Liver (tissue), 9 donors: ENCODE results near the gene CRAT. TPM values are rescaled to one million over a fixed set of nuclear protein-coding genes. Genes with fewer than 3 reads are reported as not detected.

Experiments used
- DNase-seq: peaks from one replicate; pipeline ENCODE4 v3.0.0-alpha.2; 2017; ENCODE audit warnings: low spot score
- H3K27ac ChIP-seq, 2 donors: one replicate each; pipeline ENCODE4 v1.7.0; 2013; ENCODE audit warnings: inconsistent platforms in 2 of 2, low read length in 2 of 2, control low read depth in 1 of 2, low read depth in 1 of 2, mild to moderate bottlenecking in 1 of 2
- H3K27me3 ChIP-seq, 4 donors: one replicate each; pipeline versions ENCODE4 v1.6.1 to v1.7.0; 2013; ENCODE audit warnings: low read length in 3 of 4, inconsistent platforms in 1 of 4, mild to moderate bottlenecking in 1 of 4, moderate library complexity in 1 of 4; ENCODE audit not compliant: control insufficient read depth in 4 of 4, insufficient read depth in 4 of 4
- H3K36me3 ChIP-seq, 4 donors: one replicate each; pipeline versions ENCODE4 v1.6.1 to v1.7.0; 2013; ENCODE audit warnings: low read length in 3 of 4, mild to moderate bottlenecking in 3 of 4, low read depth in 1 of 4, moderate library complexity in 1 of 4; ENCODE audit not compliant: control insufficient read depth in 4 of 4, insufficient read depth in 3 of 4
- H3K4me1 ChIP-seq, 4 donors: one replicate each; pipeline versions ENCODE4 v1.6.1 to v1.7.0; 2013; ENCODE audit warnings: low read length in 3 of 4, mild to moderate bottlenecking in 3 of 4, moderate library complexity in 1 of 4; ENCODE audit not compliant: control insufficient read depth in 4 of 4, insufficient read depth in 4 of 4
- H3K4me3 ChIP-seq, 3 donors: one replicate each; pipeline versions ENCODE4 v1.6.1 to v1.7.0; 2013; ENCODE audit warnings: low read length in 3 of 3, control low read depth in 1 of 3, low read depth in 1 of 3, mild to moderate bottlenecking in 1 of 3
- H3K9ac ChIP-seq, 2 donors: one replicate each; pipeline ENCODE4 v1.7.0; 2013; ENCODE audit warnings: low read length in 2 of 2, mild to moderate bottlenecking in 2 of 2, moderate library complexity in 2 of 2, control low read depth in 1 of 2, low read depth in 1 of 2
- H3K9me3 ChIP-seq, 4 donors: one replicate each; pipeline versions ENCODE4 v1.6.1 to v1.7.0; 2013; ENCODE audit warnings: low read length in 3 of 4; ENCODE audit not compliant: control insufficient read depth in 4 of 4
- ATF3 ChIP-seq: IDR thresholded peaks from 2 replicates; pipeline ENCODE4 v1.6.1; 2016; ENCODE audit warnings: antibody characterized with exemption
- CTCF ChIP-seq: fragments of 150-350 bp; IDR thresholded peaks from 2 replicates; pipeline ENCODE4 v1.5.1; 2017; ENCODE audit warnings: improper control_type of control experiment, low read depth, low read length; ENCODE audit not compliant: missing input control
- EGR1 ChIP-seq, 2 donors: IDR thresholded peaks; 2 replicates each; pipeline ENCODE4 v1.6.1; 2016 to 2018; ENCODE audit warnings: antibody characterized with exemption in 2 of 2, low read depth in 2 of 2
- FOXA1 ChIP-seq: IDR thresholded peaks from 2 replicates; pipeline ENCODE4 v1.6.1; 2016; ENCODE audit warnings: antibody characterized with exemption
- FOXA2 ChIP-seq: IDR thresholded peaks from 2 replicates; pipeline ENCODE4 v1.6.1; 2016; ENCODE audit warnings: antibody characterized with exemption
- GABPA ChIP-seq, 2 donors: IDR thresholded peaks in 1 of 2; conservative IDR thresholded peaks in 1 of 2; 2 replicates each; pipeline ENCODE4 v1.6.1; 2016; ENCODE audit warnings: antibody characterized with exemption in 2 of 2, mild to moderate bottlenecking in 1 of 2, moderate library complexity in 1 of 2
- HNF4A ChIP-seq, 2 donors: conservative IDR thresholded peaks; 2 replicates each; pipeline ENCODE4 v1.6.1; 2016; ENCODE audit warnings: antibody characterized with exemption in 2 of 2, mild to moderate bottlenecking in 2 of 2
- HNF4G ChIP-seq: IDR thresholded peaks from 2 replicates; pipeline ENCODE4 v1.6.1; 2016; ENCODE audit warnings: antibody characterized with exemption
- JUND ChIP-seq, 2 donors: IDR thresholded peaks; 2 replicates each; pipeline ENCODE4 v1.6.1; 2016; ENCODE audit warnings: antibody characterized with exemption in 2 of 2
- MAX ChIP-seq: IDR thresholded peaks from 2 replicates; pipeline ENCODE4 v1.6.1; 2016; ENCODE audit warnings: antibody characterized with exemption
- NR2F2 ChIP-seq: IDR thresholded peaks from 2 replicates; pipeline ENCODE4 v1.6.1; 2016; ENCODE audit warnings: antibody characterized with exemption
- RAD21 ChIP-seq, 2 donors: IDR thresholded peaks; 2 replicates each; pipeline ENCODE4 v1.6.1; 2016; ENCODE audit warnings: antibody characterized with exemption in 2 of 2, mild to moderate bottlenecking in 2 of 2
- REST ChIP-seq: IDR thresholded peaks from 2 replicates; pipeline ENCODE4 v1.6.1; 2016; ENCODE audit warnings: antibody characterized with exemption, mild to moderate bottlenecking
- SP1 ChIP-seq: IDR thresholded peaks from 2 replicates; pipeline ENCODE4 v1.6.1; 2018; ENCODE audit warnings: antibody characterized with exemption, mild to moderate bottlenecking
- TAF1 ChIP-seq: conservative IDR thresholded peaks from 2 replicates; pipeline ENCODE4 v1.6.1; 2016; ENCODE audit warnings: antibody characterized with exemption, mild to moderate bottlenecking
- YY1 ChIP-seq: IDR thresholded peaks from 2 replicates; pipeline ENCODE4 v1.6.1; 2016; ENCODE audit warnings: antibody characterized with exemption, mild to moderate bottlenecking
- ZBTB33 ChIP-seq: IDR thresholded peaks from 2 replicates; pipeline ENCODE4 v1.6.1; 2016; ENCODE audit warnings: antibody characterized with exemption
- WGBS: extraction: QIAGEN DNeasy Blood & Tissue Kit; methylation state at CpG from one replicate; pipeline ENCODE4 v1.1.7; 2013; 5-methylcytosine and 5-hydroxymethylcytosine counted together
- polyA plus RNA-seq, 2 donors: library from polyadenylated mRNA; stranded (reverse) in 1 of 2; unstranded in 1 of 2; fragments of 200-250 nt in 1 of 2; fragments of >200 nt in 1 of 2; fragmentation: Nextera tagmentation in 1 of 2; extraction: Ambion mirVana in 1 of 2; gene quantifications; one replicate each; pipeline versions ENCODE4 v1.2.1 to v1.2.3, GENCODE V29; 2013 to 2015
- total RNA-seq, 2 donors: library from RNA; depleted of rRNA; stranded (reverse); fragments of >200 nt; gene quantifications; one replicate each; pipeline ENCODE4 v1.2.3, GENCODE V29; 2014
- donor health status: healthy.
- donor health status: healthy.
- donor health status: healthy.
- donor health status: healthy.
- donor health status: healthy.

The CRAT gene
- total and polyA plus RNA-seq, 4 donors: 33.8 to 121 (median 89.1) TPM

GRCh38 chr9:129059796-129060785, 50.5 kb downstream of the CRAT start:
- peaks cover 0 to 18% (median 6%) of the 10 kb centered on the region in 4 donors for H3K36me3 ChIP-seq
- H3K27ac ChIP-seq: peak overlapping the region in 1 of 2 donors; percentile 13
- DNase-seq: peak; percentile 34
- WGBS: 91% methylated on average over 37 of the region's 37 CpGs
- H3K4me3 ChIP-seq: no peak overlapping the region
- no peaks in the 10 kb centered on the region for H3K27me3 ChIP-seq
- TF ChIP-seq ZBTB33: no peak
- TF ChIP-seq NR2F2: no peak
- TF ChIP-seq TAF1: no peak
- TF ChIP-seq RAD21 (IDR thresholded peaks at IDR 0.05): no peak
- TF ChIP-seq MAX: no peak
- no peak for TF ChIP-seq FOXA1
- no peak for TF ChIP-seq SP1
- no peak for TF ChIP-seq FOXA2
- TF ChIP-seq GABPA (IDR thresholded peaks at IDR 0.05 in 1 of 2, conservative IDR thresholded peaks at IDR 0.05 in 1 of 2): no peak
- no peak for TF ChIP-seq JUND (IDR thresholded peaks at IDR 0.05)
- TF ChIP-seq CTCF: no peak
- no peak for TF ChIP-seq HNF4G
- TF ChIP-seq HNF4A (conservative IDR thresholded peaks at IDR 0.05): no peak
- no peak for TF ChIP-seq REST
- no peak for TF ChIP-seq EGR1 (IDR thresholded peaks at IDR 0.05; ENCODE audit: low read depth in 2 of 2)
- no peak for TF ChIP-seq YY1
- no peak for TF ChIP-seq ATF3
- no peak overlapping the region for H3K9ac ChIP-seq
- no peaks in the 10 kb centered on the region for H3K9me3 ChIP-seq
- peaks cover 4 to 19% (median 10%) of the 10 kb centered on the region in 4 donors for H3K4me1 ChIP-seq
